ENCODE measurements around the gene TPX2. TPM values are rescaled to one million over a fixed set of nuclear protein-coding genes. Genes with fewer than 3 reads are reported as not detected.

TPX2 gene
- total RNA-seq, 6 experiments from 2014 or later: 0.56 to 8.3 (median 2.8) TPM

DNA sequence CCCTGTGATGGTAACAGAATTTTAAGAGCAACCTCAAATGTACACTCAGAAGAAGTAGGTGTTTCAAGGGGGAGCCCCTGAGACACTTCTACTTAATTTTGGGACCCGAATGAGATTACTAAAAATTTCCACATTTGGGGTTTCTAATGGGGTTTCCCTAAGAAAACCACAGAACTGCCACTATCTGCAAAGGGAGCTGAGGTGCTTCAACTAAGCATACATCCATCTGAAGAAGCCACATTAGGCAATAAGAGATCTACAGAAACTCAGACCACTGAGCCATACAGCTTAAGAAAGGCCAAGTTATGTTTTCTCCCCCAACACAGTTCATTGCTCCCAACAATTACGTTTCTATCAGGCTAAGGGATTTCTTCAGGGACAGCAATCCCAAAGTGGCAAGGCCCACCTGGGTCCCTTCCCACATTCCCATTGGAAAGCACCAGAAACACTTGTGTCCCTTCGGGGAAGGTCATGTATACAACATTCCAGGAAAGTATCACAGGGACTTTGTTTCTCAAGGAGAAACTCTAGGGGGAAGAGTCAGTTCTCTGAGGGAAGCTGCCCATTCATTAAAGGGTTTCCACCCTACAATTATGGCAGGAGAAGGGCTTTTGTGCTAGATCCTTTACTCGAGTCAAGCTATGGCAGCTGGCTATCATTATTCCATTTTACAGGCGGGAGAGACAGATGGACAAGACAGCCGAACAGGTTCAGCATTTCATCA is 21.4 kb upstream of the TPX2 start:
- Histone ChIP-seq H3K27ac (peak overlapping the region in 2 of 3 donors; percentile 0 to 29), H3K4me3 (peak overlapping the region in 1 of 3 donors; percentile 8), H3K9me3 (no peaks in the 10 kb centered on the region), H3K27me3 (no peaks in the 10 kb centered on the region), H3K36me3 (no peaks in the 10 kb centered on the region), H3K4me1 (peaks cover 0 to 56% (median 29%) of the 10 kb centered on the region in 4 donors)
- DNase-seq (no peak), ATAC-seq (no peak)
- intact Hi-C loops (cut with DNase I): no loop called here
- TF ChIP-seq, protein P1, sequence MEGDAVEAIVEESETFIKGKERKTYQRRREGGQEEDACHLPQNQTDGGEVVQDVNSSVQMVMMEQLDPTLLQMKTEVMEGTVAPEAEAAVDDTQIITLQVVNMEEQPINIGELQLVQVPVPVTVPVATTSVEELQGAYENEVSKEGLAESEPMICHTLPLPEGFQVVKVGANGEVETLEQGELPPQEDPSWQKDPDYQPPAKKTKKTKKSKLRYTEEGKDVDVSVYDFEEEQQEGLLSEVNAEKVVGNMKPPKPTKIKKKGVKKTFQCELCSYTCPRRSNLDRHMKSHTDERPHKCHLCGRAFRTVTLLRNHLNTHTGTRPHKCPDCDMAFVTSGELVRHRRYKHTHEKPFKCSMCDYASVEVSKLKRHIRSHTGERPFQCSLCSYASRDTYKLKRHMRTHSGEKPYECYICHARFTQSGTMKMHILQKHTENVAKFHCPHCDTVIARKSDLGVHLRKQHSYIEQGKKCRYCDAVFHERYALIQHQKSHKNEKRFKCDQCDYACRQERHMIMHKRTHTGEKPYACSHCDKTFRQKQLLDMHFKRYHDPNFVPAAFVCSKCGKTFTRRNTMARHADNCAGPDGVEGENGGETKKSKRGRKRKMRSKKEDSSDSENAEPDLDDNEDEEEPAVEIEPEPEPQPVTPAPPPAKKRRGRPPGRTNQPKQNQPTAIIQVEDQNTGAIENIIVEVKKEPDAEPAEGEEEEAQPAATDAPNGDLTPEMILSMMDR (IDR thresholded peaks at IDR 0.05): no peak
- TF ChIP-seq POLR2A (IDR thresholded peaks at IDR 0.05): no peak
- WGBS (ENCODE audit: insufficient coverage, low coverage, low lambda C conversion rate, missing lambda C conversion rate): 54% methylated on average over 3 of the region's 6 CpGs

DNA sequence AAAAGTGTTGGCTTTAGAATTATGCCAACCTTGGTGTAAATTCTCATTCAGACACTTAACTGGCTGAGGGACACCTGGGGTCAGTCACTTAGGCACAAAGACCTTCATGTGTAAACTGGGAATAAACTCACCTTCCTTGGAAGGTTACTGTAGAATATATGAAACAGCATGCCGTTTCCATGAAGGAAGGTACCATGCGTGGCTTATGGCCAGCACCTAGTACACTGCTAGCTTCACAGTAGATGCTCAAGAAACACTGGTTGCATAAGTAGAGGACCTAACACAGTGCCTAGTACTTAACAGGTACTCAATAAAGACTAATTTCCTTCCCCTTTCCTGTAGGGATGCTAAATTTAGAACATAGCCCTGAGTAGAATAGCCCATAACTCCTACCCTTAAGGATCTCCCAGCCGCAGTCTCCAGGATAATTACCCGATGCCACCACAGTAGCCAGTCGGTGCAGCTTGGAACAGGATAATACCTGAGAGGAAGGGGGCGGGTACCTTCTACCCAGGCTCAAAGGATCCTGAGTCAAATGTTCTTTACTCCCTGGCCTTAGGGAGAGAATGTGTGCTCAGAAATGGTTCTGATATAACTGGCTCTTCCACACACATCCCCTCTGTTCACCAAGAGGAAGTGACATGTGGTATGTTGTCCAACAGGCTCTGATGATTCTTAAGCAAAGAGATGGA is 20.0 kb upstream of the TPX2 start:
- DNase-seq (no peak), ATAC-seq (no peak)
- Histone ChIP-seq H3K27ac (peak overlapping the region in 2 of 3 donors; percentile 97 to 98), H3K4me1 (peaks cover 0 to 44% (median 19%) of the 10 kb centered on the region in 4 donors), H3K4me3 (peak overlapping the region; percentile 90 to 97 (median 95)), H3K9me3 (no peaks in the 10 kb centered on the region), H3K36me3 (no peaks in the 10 kb centered on the region), H3K27me3 (no peaks in the 10 kb centered on the region)
- no peak for TF ChIP-seq POLR2A (IDR thresholded peaks at IDR 0.05)
- TF ChIP-seq, protein P1 (IDR thresholded peaks at IDR 0.05): no peak
- intact Hi-C loops (cut with DNase I): no loop called here
- WGBS (ENCODE audit: insufficient coverage, low coverage, low lambda C conversion rate, missing lambda C conversion rate): 51% methylated on average over 3 of the region's 6 CpGs

DNA sequence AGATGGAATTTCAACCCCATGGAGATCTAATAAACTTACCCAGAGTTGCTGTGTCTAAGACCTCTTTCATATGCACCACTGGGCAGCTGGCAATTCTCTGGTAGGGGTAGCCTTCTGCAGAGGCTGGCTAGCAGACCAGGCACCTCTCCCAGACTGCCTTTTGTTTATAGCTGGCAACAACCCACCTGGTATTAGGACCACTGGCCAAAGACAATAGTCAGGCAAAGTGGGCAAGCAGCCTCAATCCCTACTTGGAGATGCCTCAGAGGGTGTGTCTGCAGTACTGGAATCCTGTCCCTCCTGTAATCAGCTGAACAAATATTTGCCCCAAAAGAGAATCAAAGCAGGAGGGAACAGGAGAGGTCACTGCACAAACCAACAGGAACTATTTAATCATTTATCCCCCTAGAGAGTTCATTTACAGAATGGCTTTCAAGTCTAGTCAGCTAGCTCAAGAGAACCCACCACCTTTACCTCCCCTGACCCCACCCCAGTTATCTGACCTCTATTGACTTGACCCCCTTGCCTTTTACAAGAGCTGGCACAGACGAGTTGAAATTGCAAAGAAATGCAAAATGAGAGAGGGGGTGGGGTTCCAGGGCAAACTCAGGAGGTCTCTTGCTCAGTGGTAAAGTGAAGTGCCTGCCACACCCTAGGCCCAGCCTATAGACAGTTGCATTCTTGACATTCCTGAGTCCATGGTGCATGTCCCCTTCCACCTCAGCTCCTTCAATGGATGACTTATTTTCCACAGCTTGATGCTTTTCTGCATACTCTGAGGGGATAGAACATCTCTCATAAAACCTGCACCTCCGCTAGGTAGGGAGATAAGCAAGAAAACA is 19.2 kb upstream of the TPX2 start:
- DNase-seq: no peak
- peak overlapping the region; percentile 90 to 97 (median 95) for H3K4me3 ChIP-seq
- peak overlapping the region; percentile 97 to 98 (median 97) for H3K27ac ChIP-seq
- H3K9me3 ChIP-seq: no peaks in the 10 kb centered on the region
- ATAC-seq: peak; percentile 1 to 52 (median 18)
- TF ChIP-seq, protein P1 (IDR thresholded peaks at IDR 0.05): no peak
- peak; percentile 59 for TF ChIP-seq POLR2A (IDR thresholded peaks at IDR 0.05)
- intact Hi-C loops (cut with DNase I): loop anchor here (5.0 kb wide), 1 partner anchor 58 kb away; no protein-coding TSS in a partner anchor
- 17% methylated on average over 2 of the region's 2 CpGs for WGBS (ENCODE audit: insufficient coverage, low coverage, low lambda C conversion rate, missing lambda C conversion rate)
- H3K27me3 ChIP-seq: no peaks in the 10 kb centered on the region
- no peaks in the 10 kb centered on the region for H3K36me3 ChIP-seq
- H3K4me1 ChIP-seq: peaks cover 0 to 44% (median 19%) of the 10 kb centered on the region in 4 donors
